22Rv1 (cell line): ENCODE results near the gene IL1R2.

Experiments used
- H3K27ac ChIP-seq: fragments of 450-650 bp; 2 replicates; pipeline ENCODE4 v1.5.1; 2017
- CTCF ChIP-seq: fragments of 450-650 bp; IDR thresholded peaks from 2 replicates; pipeline ENCODE4 v1.5.1; 2017; ENCODE audit warnings: mild to moderate bottlenecking
- ZFX ChIP-seq: fragments of 450-650 bp; IDR thresholded peaks from 2 replicates; pipeline ENCODE4 v1.6.1; 2017; ENCODE audit warnings: antibody characterized with exemption, borderline replicate concordance

IL1R2 gene

GRCh38 chr2:102005989-102006885 is 14.5 kb downstream of the IL1R2 start:
- no peak for TF ChIP-seq ZFX
- peak; percentile 74 for TF ChIP-seq CTCF
- H3K27ac ChIP-seq = no peak overlapping the region

GRCh38 chr2:102006886-102007278 is 15.1 kb downstream of the IL1R2 start:
- H3K27ac ChIP-seq = no peak overlapping the region
- no peak for TF ChIP-seq CTCF
- TF ChIP-seq ZFX = no peak

GRCh38 chr2:102008490-102008889 is 16.7 kb downstream of the IL1R2 start:
- TF ChIP-seq ZFX (no peak), CTCF (no peak)
- H3K27ac ChIP-seq = no peak overlapping the region

GRCh38 chr2:102009557-102009956 is 17.8 kb downstream of the IL1R2 start:
- no peak overlapping the region for H3K27ac ChIP-seq
- TF ChIP-seq ZFX = no peak

GRCh38 chr2:102010902-102011301 is 19.1 kb downstream of the IL1R2 start:
- no peak overlapping the region for H3K27ac ChIP-seq
- TF ChIP-seq CTCF = no peak
- TF ChIP-seq ZFX = no peak

GRCh38 chr2:102012061-102012614 is 20.4 kb downstream of the IL1R2 start:
- no peak for TF ChIP-seq CTCF
- no peak for TF ChIP-seq ZFX
- no peak overlapping the region for H3K27ac ChIP-seq

GRCh38 chr2:102013206-102014040 is 21.7 kb downstream of the IL1R2 start:
- TF ChIP-seq CTCF (no peak), ZFX (no peak)
- no peak overlapping the region for H3K27ac ChIP-seq
